Measurements from ENCODE around the gene AFG3L2.

- TF ChIP-seq EZH2 (IDR thresholded peaks at IDR 0.05) (no peak), POLR2AphosphoS5 (IDR thresholded peaks at IDR 0.05; ENCODE audit: borderline replicate concordance, low read depth, low read length) (no peak), FOXP2 (optimal IDR thresholded peaks at IDR 0.05; ENCODE audit: control extremely low read depth, extremely low read length, insufficient read depth) (no peak)
These were observed 39.2 kb upstream of the AFG3L2 start for GRCh38 chr18:12416098-12416729.

Data from SK-N-MC (cell line).